NK-92 treated with Interleukin-12 subunit alpha and Interleukin-12 subunit beta, amount 100 ng/mL, for 24 hours (cell line): ENCODE measurements around the gene SLC22A16.
"Not testable (repeated sequence)": the region's sequence is repeated elsewhere in the genome, so short reads cannot be mapped to it uniquely, and the experiment has no call there.

Experiments used
- DNase-seq: peaks from one replicate; lab custom pipeline; 2025; lab: John Stamatoyannopoulos, UW

SLC22A16 gene

DNA sequence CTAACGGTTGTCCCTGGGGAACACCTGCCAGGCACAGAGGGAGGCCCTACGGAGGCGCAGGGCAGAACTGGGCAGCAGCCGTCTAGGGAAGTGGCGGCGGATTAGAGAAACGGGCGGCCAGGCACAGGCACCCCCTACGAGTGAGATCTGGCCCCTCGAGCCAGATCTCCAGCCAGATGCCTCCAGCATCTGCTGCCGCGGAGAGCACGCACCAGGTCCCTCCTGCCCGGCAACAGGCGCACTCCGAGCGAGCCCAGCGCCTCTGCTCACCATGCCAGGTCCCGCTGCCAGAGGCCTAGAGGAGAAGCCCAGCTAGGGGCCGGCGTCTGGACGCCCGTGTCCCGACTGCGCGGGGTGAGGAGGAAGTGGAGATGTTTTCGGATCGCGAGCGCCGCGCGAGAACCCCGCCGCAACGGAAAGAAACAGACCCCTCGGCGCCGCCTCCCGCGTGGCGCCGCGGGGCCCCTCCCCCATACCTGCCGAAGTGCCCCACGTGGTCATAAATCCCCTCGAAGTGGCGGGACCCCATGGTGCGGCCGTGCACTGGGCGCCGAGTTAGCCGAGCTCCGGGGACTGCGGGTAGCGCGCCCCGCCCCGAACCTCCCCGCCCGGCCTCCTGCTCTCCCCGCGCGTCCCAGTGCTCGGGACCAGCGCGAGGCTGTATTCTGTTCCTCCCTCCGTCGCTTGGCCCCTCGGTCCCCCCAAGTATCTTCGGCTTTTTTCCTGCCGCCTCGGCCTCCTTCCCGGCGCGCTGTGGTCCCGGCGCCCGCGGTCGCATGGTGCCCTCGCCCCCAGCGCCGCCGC is at the start of gene SLC22A16:
Gene SLC22A16, minus strand, starts transcription at position 568 of the 804 bp plus-strand sequence. Its CDS starts 39 bp downstream, at position 529.
- DNase-seq, result no peak

GRCh38 chr6:110525001-110525400 is 48.6 kb upstream of the SLC22A16 start:
- no peak for DNase-seq

DNA sequence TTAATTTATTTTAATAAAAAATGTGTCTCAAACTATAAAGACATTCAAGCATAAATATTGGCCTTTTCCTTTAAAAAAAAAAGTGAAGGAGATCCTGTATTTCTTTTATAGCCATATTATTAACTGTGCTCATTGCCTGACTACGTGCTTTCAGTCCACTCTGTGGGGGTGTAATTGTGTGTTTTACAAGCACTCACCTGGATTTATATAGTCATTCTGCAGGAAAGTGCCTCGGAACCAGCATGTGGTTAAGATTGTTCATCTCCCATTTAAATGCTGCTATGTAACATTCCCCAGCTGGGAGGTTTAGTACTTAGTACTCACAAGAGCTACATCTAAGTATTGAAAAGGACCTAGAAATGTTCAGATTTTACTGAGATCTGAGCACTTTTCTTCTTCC is 47.9 kb upstream of the SLC22A16 start:
- DNase-seq, result no peak

DNA sequence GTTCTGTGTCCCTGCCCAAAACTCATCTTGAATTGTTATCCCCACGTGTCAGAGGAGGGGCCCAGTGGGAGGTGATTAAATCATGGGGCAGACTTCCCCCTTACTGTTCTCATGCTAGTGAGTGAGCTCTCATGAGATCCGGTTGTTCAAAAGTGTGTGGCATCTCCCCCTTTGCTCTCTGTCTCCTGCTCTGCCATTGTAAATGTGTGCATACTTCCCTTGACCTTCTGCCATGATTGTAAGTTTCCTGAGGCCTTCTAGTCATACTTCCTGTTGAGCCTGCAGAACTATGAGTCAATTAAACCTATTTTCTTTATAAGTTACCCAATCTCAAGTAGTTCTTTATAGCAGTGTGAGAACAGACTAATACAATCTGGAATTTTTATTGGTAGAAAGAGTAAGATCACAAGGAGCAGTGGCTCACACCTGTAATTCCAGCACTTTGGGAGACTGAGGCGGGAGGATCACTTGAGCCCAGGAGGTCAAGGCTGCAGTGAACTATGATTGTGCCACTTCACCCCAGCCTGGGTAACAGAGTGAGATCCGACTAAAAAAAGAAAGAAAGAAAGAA is 47.1 kb upstream of the SLC22A16 start:
- no peak for DNase-seq

DNA sequence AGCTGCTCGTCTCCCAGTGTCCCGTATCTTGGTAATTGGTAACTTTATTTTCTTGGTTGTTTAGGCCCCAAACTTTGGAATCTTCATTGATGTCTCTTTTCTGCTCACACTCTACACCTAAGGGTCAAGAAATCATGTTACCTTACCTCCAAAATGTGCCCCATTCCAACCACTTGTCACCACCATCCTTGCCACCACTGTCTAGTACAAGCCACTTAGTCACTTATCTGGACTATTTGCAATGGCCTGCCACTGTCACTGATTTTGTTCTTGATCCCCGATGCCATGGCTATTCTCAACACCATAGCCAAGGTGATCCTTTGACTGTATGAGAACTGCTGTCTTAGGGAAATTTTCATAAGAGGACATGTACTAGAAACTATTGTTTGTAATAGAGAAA is 46.0 kb upstream of the SLC22A16 start:
- no peak for DNase-seq

GRCh38 chr6:110520992-110521543 is 44.7 kb upstream of the SLC22A16 start:
- DNase-seq, result no peak

- DNase-seq, result no peak
Observed at GRCh38 chr6:110520209-110520965, 44.0 kb upstream of the SLC22A16 start.

DNA sequence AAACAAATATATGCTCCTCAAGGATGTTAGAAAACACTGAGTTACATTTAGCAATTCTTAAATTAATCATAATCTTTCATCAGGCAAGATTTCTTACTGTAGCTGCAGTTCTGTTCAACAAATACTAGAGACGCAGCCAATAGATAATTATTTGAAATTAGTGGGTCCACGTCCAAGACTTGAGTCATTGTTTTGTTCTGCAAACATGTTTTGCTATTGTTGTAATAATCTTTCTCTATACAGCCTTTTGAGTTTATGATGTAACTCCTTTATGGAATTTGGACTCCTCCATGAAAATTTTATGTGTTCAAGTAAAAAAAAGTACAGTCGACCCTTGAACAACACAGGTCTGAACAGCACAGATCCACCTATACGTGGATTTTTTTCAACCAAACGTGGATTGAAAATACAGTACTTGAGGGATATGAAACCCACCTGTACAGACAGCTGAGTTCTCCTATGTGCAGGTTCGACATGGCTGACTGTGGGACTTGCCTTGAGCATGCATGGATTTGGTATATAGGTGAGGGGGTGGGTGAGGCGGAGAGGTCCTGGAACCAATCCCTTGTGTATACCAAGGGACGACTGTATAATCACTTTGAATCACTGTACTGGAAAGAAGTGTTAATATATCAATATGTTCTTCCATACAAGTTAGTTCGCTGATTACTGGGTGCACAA is 41.3 kb upstream of the SLC22A16 start:
- no peak for DNase-seq

DNA sequence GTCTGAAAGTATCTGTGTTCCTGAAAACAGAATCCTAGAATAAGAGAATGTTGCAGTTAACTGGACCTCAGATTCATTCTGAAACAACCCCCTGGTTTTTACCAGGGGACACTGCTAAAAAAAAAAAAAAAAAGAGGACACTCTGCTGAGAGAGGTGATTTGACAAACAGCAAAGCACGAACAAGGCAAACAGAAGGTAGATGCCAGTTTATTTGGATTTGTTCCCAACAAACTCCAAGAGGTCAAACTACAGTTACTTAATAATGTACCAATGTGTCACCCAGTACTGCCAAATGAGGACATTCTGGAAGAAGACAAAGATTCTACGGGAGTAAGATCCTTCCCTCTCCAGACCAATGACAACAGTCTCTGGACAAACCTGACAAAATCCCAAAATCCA is 40.6 kb upstream of the SLC22A16 start:
- no peak for DNase-seq

- DNase-seq, result no peak
Observed at GRCh38 chr6:110514818-110515217, 38.4 kb upstream of the SLC22A16 start.

GRCh38 chr6:110512991-110513390 is 36.6 kb upstream of the SLC22A16 start:
- DNase-seq, result no peak

DNA sequence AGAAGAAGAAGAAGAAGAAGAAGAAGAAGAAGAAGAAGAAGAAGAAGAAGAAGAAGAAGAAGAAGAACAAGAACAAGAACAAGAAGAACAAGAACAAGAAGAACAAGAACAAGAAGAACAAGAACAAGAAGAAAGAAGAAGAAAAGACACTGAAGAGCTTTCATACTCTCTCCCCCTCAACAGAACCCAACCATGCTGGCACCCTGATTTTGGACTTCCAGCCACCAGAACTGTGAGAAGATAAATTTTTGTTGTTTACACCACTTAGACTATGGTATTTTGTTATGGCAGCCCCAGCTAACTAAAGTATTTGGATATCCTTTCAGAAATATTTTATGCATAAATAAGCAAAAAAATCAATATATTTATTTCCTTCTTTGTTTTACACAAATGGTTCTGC is 36.1 kb upstream of the SLC22A16 start:
- not testable (repeated sequence) for DNase-seq

GRCh38 chr6:110511401-110511800 is 35.0 kb upstream of the SLC22A16 start:
- no peak for DNase-seq

- no peak for DNase-seq
Observed at GRCh38 chr6:110509617-110510241, 33.3 kb upstream of the SLC22A16 start.

- DNase-seq, result not testable (repeated sequence)
Observed at GRCh38 chr6:110504891-110505290, 28.5 kb upstream of the SLC22A16 start.

DNA sequence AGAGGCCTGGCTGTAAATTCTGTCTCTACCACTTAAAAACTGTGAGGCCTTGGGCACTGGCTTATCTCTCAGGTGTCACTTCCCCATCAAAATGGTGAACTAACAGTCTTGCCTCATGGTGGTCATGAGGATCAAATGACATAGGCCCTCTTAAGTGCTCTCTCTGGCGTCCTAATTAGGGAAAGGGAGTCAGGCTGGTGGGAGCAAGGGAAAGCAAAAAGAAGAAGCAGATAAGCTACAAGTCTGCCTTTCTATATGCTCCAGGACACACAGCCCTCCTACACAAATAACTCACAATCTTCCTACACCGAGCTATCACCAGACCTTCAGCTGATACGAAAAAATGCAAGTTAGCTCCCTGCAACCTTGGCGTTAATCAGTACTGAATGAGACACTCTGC is 19.5 kb upstream of the SLC22A16 start:
- DNase-seq, result no peak

DNA sequence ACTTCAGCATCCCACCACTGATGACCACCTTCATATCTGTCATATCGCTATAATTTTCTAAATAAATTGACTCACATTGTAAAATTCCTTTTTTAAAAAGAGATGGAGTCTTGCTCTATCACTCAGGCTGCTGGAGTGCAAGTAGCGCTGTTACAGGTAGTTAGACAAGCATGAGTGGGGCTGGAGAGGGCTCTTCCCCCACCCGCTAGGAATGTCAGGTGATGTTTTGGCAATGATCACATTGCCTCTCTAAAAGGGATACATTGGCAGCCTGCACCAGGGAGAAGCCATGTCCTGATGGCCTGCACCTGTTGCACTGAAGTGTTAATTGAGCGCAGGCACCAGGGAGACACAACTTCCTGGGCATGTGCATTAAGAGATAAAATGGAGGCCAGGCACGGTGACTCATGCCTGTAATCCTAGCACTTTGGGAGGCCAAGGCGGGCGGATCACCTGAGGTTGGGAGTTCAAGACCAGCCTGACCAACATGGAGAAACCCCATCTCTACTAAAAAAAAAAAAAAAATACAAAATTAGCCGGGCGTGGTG is 16.9 kb upstream of the SLC22A16 start:
- no peak for DNase-seq

- DNase-seq, result no peak
Observed at GRCh38 chr6:110492584-110492983, 16.2 kb upstream of the SLC22A16 start.

GRCh38 chr6:110491644-110492317 is 15.4 kb upstream of the SLC22A16 start:
- DNase-seq, result no peak

DNA sequence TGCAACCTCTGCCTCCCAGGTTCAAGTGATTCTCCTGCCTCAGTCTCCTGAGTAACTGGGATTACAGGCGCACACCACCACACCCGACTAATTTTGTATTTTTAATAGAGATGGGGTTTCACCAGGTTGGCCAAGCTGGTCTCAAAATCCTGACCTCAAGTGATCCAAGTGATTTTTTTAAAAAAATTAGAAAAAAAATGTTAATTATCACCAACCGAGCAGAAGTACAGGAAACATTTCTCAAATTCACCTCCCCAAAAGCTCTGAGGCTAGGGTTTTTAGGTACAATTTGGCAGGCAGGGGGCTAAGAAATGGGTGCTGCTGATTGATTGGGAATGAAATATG is 14.9 kb upstream of the SLC22A16 start:
- DNase-seq, result no peak

DNA sequence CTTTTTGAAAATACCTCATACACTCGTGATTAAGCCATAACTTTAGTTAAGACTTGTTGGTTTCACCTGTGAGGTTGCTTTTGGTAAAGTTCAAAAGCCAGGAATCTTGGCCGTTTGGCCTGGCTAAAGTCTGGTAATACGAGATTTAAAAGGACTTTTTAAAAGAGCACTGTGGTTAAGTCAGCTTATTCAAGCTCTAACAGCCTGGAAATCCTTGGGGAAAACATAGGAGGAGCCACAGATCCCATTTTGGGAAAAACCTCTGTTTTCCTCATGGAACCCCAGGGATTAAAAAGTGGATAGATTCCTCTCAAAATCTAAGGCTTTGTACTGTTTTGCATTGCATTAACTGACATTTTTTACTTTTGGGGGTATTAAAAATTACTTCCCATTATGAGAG is 13.7 kb upstream of the SLC22A16 start:
- no peak for DNase-seq
